Fibroblast of villous mesenchyme (primary cell): Measurements from ENCODE around the gene FSIP1. TPM values are rescaled to one million over a fixed set of nuclear protein-coding genes. Genes with fewer than 3 reads are reported as not detected.

ENCODE experiments used
- DNase-seq: peaks from one replicate; pipeline ENCODE4 v3.0.0-alpha.2; 2010; ENCODE audit warnings: low read depth
- H3K4me3 ChIP-seq: 2 replicates; pipeline ENCODE4 v1.5.1; 2011; ENCODE audit warnings: low read depth, mild to moderate bottlenecking, low read length
- CTCF ChIP-seq: IDR thresholded peaks from 2 replicates; pipeline ENCODE4 v1.5.1; 2012; ENCODE audit warnings: low read depth, mild to moderate bottlenecking, low read length; ENCODE audit not compliant: insufficient read depth
- total RNA-seq: library from RNA; depleted of rRNA; stranded (reverse); fragments of >200 nt; gene quantifications from 2 replicates; pipeline ENCODE4 v1.2.3, GENCODE V29; 2012

FSIP1 gene
- total RNA-seq, 1 donor: 2.6 TPM

- no peak overlapping the region for H3K4me3 ChIP-seq
- no peak for TF ChIP-seq CTCF
- DNase-seq: peak; percentile 28
These were observed 118.9 kb downstream of the FSIP1 start for GRCh38 chr15:39663704-39664250.

GRCh38 chr15:39661776-39662175 lies 120.9 kb downstream of the FSIP1 start:
- no peak overlapping the region for H3K4me3 ChIP-seq
- DNase-seq: no peak
- no peak for TF ChIP-seq CTCF

- DNase-seq: no peak
- TF ChIP-seq CTCF: no peak
- no peak overlapping the region for H3K4me3 ChIP-seq
These were observed 123.9 kb downstream of the FSIP1 start for GRCh38 chr15:39658740-39659139.

GRCh38 chr15:39657668-39658067 lies 125.0 kb downstream of the FSIP1 start:
- H3K4me3 ChIP-seq: no peak overlapping the region
- peak; percentile 26 for DNase-seq
- no peak for TF ChIP-seq CTCF

GRCh38 chr15:39657181-39657580 lies 125.5 kb downstream of the FSIP1 start:
- no peak for TF ChIP-seq CTCF
- peak; percentile 8 for DNase-seq
- no peak overlapping the region for H3K4me3 ChIP-seq

GRCh38 chr15:39654304-39654703 lies 128.3 kb downstream of the FSIP1 start:
- no peak for TF ChIP-seq CTCF
- no peak for DNase-seq

GRCh38 chr15:39651881-39652280 lies 130.8 kb downstream of the FSIP1 start:
- TF ChIP-seq CTCF: no peak
- H3K4me3 ChIP-seq: no peak overlapping the region
- DNase-seq: peak; percentile 29

More at GRCh38 chr15:39654304-39654703, 128.3 kb downstream of the FSIP1 start:
- no peak overlapping the region for H3K4me3 ChIP-seq
